Stimulated activated CD4-positive, alpha-beta T cell treated with anti-CD3 and anti-CD28 coated beads, Interleukin-15, amount 100 ng/mL, for 48 hours (primary cell): ENCODE measurements around the gene HES1.
"Not testable (repeated sequence)": the region's sequence is repeated elsewhere in the genome, so short reads cannot be mapped to it uniquely, and the experiment has no call there.

Source experiments
- DNase-seq, 2 donors: peaks; one replicate each; pipeline ENCODE4 v3.0.0-alpha.2; 2020; ENCODE audit warnings: low read depth in 2 of 2

HES1 gene

GRCh38 chr3:194135806-194136518 lies at the start of gene HES1:
TSS of gene HES1 (plus strand) at chr3:194136148. CDS start at chr3:194136381, 233 bp downstream.
- peak in 1 of 2 donors; percentile 36 for DNase-seq

- DNase-seq, result no peak
Observed at GRCh38 chr3:194086388-194087075, 49.4 kb upstream of the HES1 start.

- DNase-seq, result no peak
Observed at GRCh38 chr3:194087280-194087679, 48.7 kb upstream of the HES1 start.

- no peak for DNase-seq
Observed at GRCh38 chr3:194087995-194088855, 47.7 kb upstream of the HES1 start.

DNA sequence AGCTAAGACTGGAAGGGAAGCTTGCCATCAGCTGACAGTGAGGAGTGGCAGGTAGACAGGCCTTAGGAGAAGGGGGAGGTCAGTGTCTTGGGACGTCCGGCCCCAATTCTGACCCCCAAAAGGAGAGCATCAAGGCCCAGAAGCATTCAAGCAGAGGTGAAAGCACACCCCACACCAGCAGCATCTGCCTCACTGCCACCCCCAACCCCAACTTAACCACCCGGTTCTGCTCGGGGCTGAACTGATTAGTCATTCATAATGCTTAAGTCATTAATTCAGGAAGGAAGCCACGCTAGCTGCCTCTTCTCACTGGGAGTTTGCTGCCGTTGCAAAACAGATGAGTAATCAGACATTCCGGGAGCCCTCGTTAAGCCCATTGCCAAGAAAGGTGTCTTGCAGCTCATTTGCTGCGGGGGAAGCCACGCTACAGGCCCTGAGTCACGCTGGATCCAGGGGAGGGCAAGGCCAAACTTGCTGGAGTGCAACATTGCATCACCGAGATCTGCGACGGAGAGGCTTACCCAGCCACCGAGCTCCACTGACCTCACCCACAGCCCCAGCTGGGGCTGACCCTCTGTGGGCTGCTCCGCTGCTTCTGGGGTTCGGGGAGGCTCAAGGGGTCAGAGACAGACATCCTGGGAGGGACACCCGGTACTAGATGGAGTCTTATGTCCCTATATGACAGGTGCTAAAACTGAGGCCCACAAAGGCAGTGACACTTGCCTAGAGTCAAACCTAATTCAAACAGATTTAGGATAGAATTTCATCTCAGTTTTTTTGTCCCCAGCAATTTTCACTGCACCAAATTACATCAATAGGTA lies 46.4 kb upstream of the HES1 start:
- DNase-seq, result peak; percentile 25 to 39

- not testable (repeated sequence) for DNase-seq
Observed at GRCh38 chr3:194090178-194090555, 45.8 kb upstream of the HES1 start.

DNA sequence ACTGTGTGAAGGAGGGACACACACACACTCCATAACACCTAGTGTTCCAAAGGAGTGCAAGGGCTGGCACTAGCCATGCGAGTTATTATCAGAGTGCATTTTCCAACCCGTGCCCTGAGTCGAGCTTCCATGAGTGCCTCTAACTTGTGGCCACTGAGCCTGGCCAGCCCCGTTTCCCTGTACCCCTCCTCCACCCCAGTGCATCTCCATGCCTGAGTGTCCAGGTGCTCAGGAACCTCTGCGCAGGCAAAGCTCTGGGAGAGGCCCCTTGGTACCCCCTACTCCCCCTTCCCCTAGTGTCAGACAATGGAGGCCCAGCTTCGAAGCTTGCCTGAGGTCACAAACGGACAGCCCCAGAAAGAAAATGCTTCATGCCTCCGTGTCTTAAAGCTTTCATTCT lies 45.2 kb upstream of the HES1 start:
- DNase-seq, result no peak

- DNase-seq, result no peak
Observed at GRCh38 chr3:194091141-194091540, 44.8 kb upstream of the HES1 start.

- DNase-seq, result not testable (repeated sequence)
Observed at GRCh38 chr3:194091897-194092296, 44.1 kb upstream of the HES1 start.

DNA sequence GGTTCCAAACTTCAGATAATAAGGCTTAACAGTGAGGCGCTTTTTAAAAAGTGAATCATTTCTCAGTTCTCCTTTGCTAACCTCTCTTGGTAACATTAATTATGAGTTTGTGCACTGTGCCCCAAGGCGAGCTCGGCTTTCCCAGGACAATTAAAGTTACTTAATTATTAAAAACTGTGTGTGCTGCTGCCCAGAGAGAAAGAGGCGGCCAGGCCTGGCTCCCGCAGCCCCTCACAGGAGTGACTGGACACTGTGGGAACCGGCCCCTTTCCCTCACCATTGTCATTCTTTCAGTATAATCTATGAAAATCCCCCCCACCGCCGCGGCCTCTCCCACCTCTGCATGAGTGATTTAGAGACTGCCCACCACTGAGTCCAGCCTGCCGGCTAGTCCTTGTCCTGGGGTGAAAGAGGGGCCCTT lies 43.1 kb upstream of the HES1 start:
- no peak for DNase-seq

GRCh38 chr3:194093842-194094241 lies 42.1 kb upstream of the HES1 start:
- no peak for DNase-seq

DNA sequence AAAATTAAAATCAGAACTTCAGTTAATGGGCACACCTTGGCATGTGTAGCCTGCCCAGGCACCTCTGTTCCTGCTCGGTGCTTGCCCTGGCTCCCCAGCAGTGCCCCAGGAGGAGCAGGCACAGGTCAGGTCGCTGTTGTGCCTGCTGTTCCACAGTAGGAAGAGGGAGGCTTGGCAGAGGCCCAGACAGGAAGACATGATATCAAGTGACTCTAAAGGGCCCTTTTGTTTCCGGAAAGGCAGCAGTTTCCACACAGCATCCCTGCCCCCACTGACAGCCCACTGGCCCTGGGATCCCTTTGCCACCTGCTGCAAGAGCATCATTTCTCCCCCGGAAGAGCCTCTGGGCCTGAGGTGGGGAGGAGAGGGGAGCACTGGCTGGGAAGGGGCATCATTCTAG lies 40.5 kb upstream of the HES1 start:
- DNase-seq, result no peak

GRCh38 chr3:194095902-194096301 lies 40.0 kb upstream of the HES1 start:
- no peak for DNase-seq

- DNase-seq, result no peak
Observed at GRCh38 chr3:194097141-194097882, 38.6 kb upstream of the HES1 start.

GRCh38 chr3:194098081-194098842 lies 37.7 kb upstream of the HES1 start:
- DNase-seq, result no peak

GRCh38 chr3:194098843-194099183 lies 37.1 kb upstream of the HES1 start:
- no peak for DNase-seq

DNA sequence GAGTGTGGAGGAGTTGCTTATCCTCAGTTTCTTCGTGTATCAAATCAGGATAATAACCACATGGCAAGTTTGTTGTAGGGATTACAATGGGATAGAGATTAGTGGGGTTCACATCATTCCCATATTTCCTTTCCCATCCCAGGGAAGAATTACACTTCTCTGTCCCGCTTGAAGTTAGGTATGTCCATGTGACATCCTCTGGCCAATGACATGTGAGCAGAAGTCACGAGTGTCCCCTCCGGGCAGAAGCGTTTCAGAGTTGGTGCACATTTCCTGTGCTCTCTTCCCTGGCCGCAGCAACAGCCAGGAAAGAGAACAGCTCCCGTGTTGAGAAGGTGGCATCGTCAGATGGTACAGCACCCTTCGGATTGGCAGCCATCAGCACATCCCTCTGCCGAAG lies 36.7 kb upstream of the HES1 start:
- no peak for DNase-seq

GRCh38 chr3:194100856-194101390 lies 35.0 kb upstream of the HES1 start:
- no peak for DNase-seq

DNA sequence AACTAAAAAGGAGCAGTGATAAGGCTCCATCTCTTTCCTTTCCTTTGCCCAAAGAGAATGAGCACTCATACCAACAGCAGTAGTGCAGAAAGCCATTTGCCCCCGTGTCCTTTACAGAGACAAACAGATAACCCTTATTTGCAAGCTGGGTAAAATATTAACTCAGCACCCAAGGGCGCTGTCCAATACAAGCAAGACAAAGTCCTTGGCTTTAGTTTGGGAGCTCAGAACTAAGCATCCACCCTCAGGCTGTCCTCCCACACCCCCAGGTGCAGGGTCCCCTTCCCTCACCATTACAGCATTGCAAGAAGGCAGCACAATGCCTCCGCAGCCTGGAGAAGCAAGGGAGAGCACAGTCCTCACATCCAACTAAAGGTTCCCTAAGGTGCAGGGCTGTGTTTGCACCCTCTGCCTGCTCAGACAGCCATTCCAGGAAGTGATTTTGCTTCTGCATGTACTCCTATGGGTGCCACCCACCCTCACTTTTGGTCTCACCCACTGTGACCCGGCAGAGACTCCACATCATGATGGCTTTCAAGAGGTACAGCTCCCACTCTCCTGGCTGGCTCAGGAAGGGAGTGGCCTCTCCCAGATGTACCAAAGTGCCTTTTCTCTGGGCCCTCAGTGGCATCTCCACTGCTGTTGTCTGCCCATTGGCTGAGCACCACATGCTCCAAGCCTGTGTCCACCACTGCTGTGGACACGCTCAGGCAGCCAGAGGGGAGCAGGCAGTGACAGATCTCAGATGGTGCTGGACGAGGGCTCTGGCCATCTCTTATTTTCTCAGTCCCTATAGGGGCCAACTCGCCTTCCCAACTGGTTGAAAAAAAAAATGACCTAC lies 34.1 kb upstream of the HES1 start:
- no peak for DNase-seq
